IPS-18a (cell line): Measurements from ENCODE around the gene TMEM165.

ENCODE experiments used
- H3K27ac ChIP-seq: one replicate; pipeline ENCODE4 v1.5.1; 2013; ENCODE audit warnings: low read length
- H3K27me3 ChIP-seq: one replicate; pipeline ENCODE4 v1.6.1; 2013; ENCODE audit warnings: mild to moderate bottlenecking, low read length; ENCODE audit not compliant: control insufficient read depth, insufficient read depth
- H3K36me3 ChIP-seq: one replicate; pipeline ENCODE4 v1.6.1; 2013; ENCODE audit warnings: low read depth, low read length; ENCODE audit not compliant: control insufficient read depth
- H3K4me1 ChIP-seq: one replicate; pipeline ENCODE4 v1.6.1; 2013; ENCODE audit warnings: low read depth, low read length; ENCODE audit not compliant: control insufficient read depth
- H3K4me3 ChIP-seq: one replicate; pipeline ENCODE4 v1.5.1; 2013; ENCODE audit warnings: low read length
- H3K9ac ChIP-seq: one replicate; pipeline ENCODE4 v1.6.1; 2013; ENCODE audit warnings: mild to moderate bottlenecking, low read length, moderate library complexity
- H3K9me3 ChIP-seq: one replicate; pipeline ENCODE4 v1.6.1; 2013; ENCODE audit warnings: low read depth, low read length; ENCODE audit not compliant: control insufficient read depth

Gene TMEM165

GRCh38 chr4:55372259-55372658 is 23.5 kb upstream of the TMEM165 start:
- H3K9me3 ChIP-seq: no peaks in the 10 kb centered on the region
- no peaks in the 10 kb centered on the region for H3K36me3 ChIP-seq
- H3K9ac ChIP-seq: no peak overlapping the region
- H3K4me3 ChIP-seq: no peak overlapping the region
- H3K27me3 ChIP-seq: no peaks in the 10 kb centered on the region
- no peak overlapping the region for H3K27ac ChIP-seq
- H3K4me1 ChIP-seq: peaks cover under 1% of the 10 kb centered on the region

- no peaks in the 10 kb centered on the region for H3K9me3 ChIP-seq
- no peak overlapping the region for H3K9ac ChIP-seq
- H3K27me3 ChIP-seq: no peaks in the 10 kb centered on the region
- no peak overlapping the region for H3K4me3 ChIP-seq
- H3K36me3 ChIP-seq: no peaks in the 10 kb centered on the region
- H3K4me1 ChIP-seq: no peaks in the 10 kb centered on the region
- no peak overlapping the region for H3K27ac ChIP-seq
Measured at GRCh38 chr4:55373461-55373860, 22.3 kb upstream of the TMEM165 start.

- Histone ChIP-seq H3K9me3 (no peaks in the 10 kb centered on the region), H3K9ac (no peak overlapping the region), H3K4me3 (no peak overlapping the region), H3K36me3 (no peaks in the 10 kb centered on the region), H3K27ac (no peak overlapping the region), H3K27me3 (no peaks in the 10 kb centered on the region), H3K4me1 (no peaks in the 10 kb centered on the region)
Measured at GRCh38 chr4:55376698-55377097, 19.1 kb upstream of the TMEM165 start.

- Histone ChIP-seq H3K9ac (no peak overlapping the region), H3K4me3 (no peak overlapping the region), H3K27ac (no peak overlapping the region)
Measured at GRCh38 chr4:55378617-55379467, 16.9 kb upstream of the TMEM165 start.

GRCh38 chr4:55380576-55380975 is 15.2 kb upstream of the TMEM165 start:
- no peaks in the 10 kb centered on the region for H3K27me3 ChIP-seq
- no peaks in the 10 kb centered on the region for H3K4me1 ChIP-seq
- no peak overlapping the region for H3K4me3 ChIP-seq
- H3K9ac ChIP-seq: no peak overlapping the region
- no peaks in the 10 kb centered on the region for H3K9me3 ChIP-seq
- H3K36me3 ChIP-seq: no peaks in the 10 kb centered on the region
- no peak overlapping the region for H3K27ac ChIP-seq

More at GRCh38 chr4:55378617-55379467, 16.9 kb upstream of the TMEM165 start:
- H3K36me3 ChIP-seq: no peaks in the 10 kb centered on the region
- H3K27me3 ChIP-seq: no peaks in the 10 kb centered on the region
- H3K9me3 ChIP-seq: no peaks in the 10 kb centered on the region
- no peaks in the 10 kb centered on the region for H3K4me1 ChIP-seq

GRCh38 chr4:55381502-55381901 is 14.3 kb upstream of the TMEM165 start:
- Histone ChIP-seq H3K9me3 (no peaks in the 10 kb centered on the region), H3K4me1 (no peaks in the 10 kb centered on the region), H3K4me3 (no peak overlapping the region), H3K27ac (no peak overlapping the region), H3K27me3 (no peaks in the 10 kb centered on the region), H3K36me3 (no peaks in the 10 kb centered on the region), H3K9ac (no peak overlapping the region)

- Histone ChIP-seq H3K9ac (no peak overlapping the region), H3K4me3 (no peak overlapping the region), H3K27ac (no peak overlapping the region)
Measured at GRCh38 chr4:55382488-55383003, 13.2 kb upstream of the TMEM165 start.

GRCh38 chr4:55385201-55385649 is 10.5 kb upstream of the TMEM165 start:
- H3K4me1 ChIP-seq: no peaks in the 10 kb centered on the region
- no peak overlapping the region for H3K9ac ChIP-seq
- no peaks in the 10 kb centered on the region for H3K36me3 ChIP-seq
- H3K4me3 ChIP-seq: no peak overlapping the region
- H3K27me3 ChIP-seq: no peaks in the 10 kb centered on the region
- H3K27ac ChIP-seq: no peak overlapping the region
- no peaks in the 10 kb centered on the region for H3K9me3 ChIP-seq

More at GRCh38 chr4:55382488-55383003, 13.2 kb upstream of the TMEM165 start:
- Histone ChIP-seq H3K4me1 (no peaks in the 10 kb centered on the region), H3K36me3 (no peaks in the 10 kb centered on the region), H3K9me3 (no peaks in the 10 kb centered on the region), H3K27me3 (no peaks in the 10 kb centered on the region)

- H3K9ac ChIP-seq: no peak overlapping the region
- H3K9me3 ChIP-seq: no peaks in the 10 kb centered on the region
- H3K27me3 ChIP-seq: no peaks in the 10 kb centered on the region
- no peak overlapping the region for H3K4me3 ChIP-seq
- H3K4me1 ChIP-seq: no peaks in the 10 kb centered on the region
- no peak overlapping the region for H3K27ac ChIP-seq
- no peaks in the 10 kb centered on the region for H3K36me3 ChIP-seq
Measured at GRCh38 chr4:55386073-55386472, 9.7 kb upstream of the TMEM165 start.

GRCh38 chr4:55386840-55387239 is 8.9 kb upstream of the TMEM165 start:
- Histone ChIP-seq H3K4me1 (no peaks in the 10 kb centered on the region), H3K27ac (no peak overlapping the region), H3K9me3 (no peaks in the 10 kb centered on the region), H3K9ac (no peak overlapping the region), H3K4me3 (no peak overlapping the region), H3K27me3 (no peaks in the 10 kb centered on the region), H3K36me3 (no peaks in the 10 kb centered on the region)

- no peaks in the 10 kb centered on the region for H3K36me3 ChIP-seq
- no peak overlapping the region for H3K9ac ChIP-seq
- no peak overlapping the region for H3K4me3 ChIP-seq
- H3K27ac ChIP-seq: no peak overlapping the region
- peaks cover 13% of the 10 kb centered on the region for H3K4me1 ChIP-seq
- H3K9me3 ChIP-seq: no peaks in the 10 kb centered on the region
- H3K27me3 ChIP-seq: no peaks in the 10 kb centered on the region
Measured at GRCh38 chr4:55393461-55394320, 2.1 kb upstream of the TMEM165 start.
